LNCaP clone FGC (cell line): ENCODE data around the gene ADGRV1.
A peak's percentile ranks its signal among the peaks of the same experiment; 100 is the strongest.

Experiments used
- DNase-seq: peaks from one replicate; pipeline ENCODE4 v3.0.0-alpha.2; 2011; ENCODE audit warnings: low read depth
- H3K4me3 ChIP-seq: 2 replicates; pipeline ENCODE4 v1.5.1; 2011; ENCODE audit warnings: mild to moderate bottlenecking, low read depth, low read length, control low read depth
- CTCF ChIP-seq: IDR thresholded peaks from 2 replicates; pipeline ENCODE4 v1.5.1; 2012; ENCODE audit warnings: mild to moderate bottlenecking; ENCODE audit not compliant: control insufficient read depth, insufficient read depth; ENCODE audit errors: extremely low read depth

ADGRV1 gene

GRCh38 chr5:90560771-90561170, 2.2 kb downstream of the ADGRV1 start:
- no peak for DNase-seq
- no peak overlapping the region for H3K4me3 ChIP-seq
- no peak for TF ChIP-seq CTCF

- peak overlapping the region; percentile 29 for H3K4me3 ChIP-seq
- no peak for TF ChIP-seq CTCF
- DNase-seq: no peak
Measured at GRCh38 chr5:90561766-90562165, 3.2 kb downstream of the ADGRV1 start.

GRCh38 chr5:90562341-90562740, 3.7 kb downstream of the ADGRV1 start:
- no peak for TF ChIP-seq CTCF
- DNase-seq: no peak
- peak overlapping the region; percentile 29 for H3K4me3 ChIP-seq

- no peak for TF ChIP-seq CTCF
- H3K4me3 ChIP-seq: no peak overlapping the region
- no peak for DNase-seq
Measured at GRCh38 chr5:90563108-90563507, 4.5 kb downstream of the ADGRV1 start.

- no peak overlapping the region for H3K4me3 ChIP-seq
- DNase-seq: no peak
- no peak for TF ChIP-seq CTCF
Measured at GRCh38 chr5:90565491-90565890, 6.9 kb downstream of the ADGRV1 start.

GRCh38 chr5:90569084-90569483, 10.5 kb downstream of the ADGRV1 start:
- no peak for DNase-seq
- no peak for TF ChIP-seq CTCF
- no peak overlapping the region for H3K4me3 ChIP-seq

- DNase-seq: no peak
- H3K4me3 ChIP-seq: no peak overlapping the region
- no peak for TF ChIP-seq CTCF
Measured at GRCh38 chr5:90570034-90570433, 11.4 kb downstream of the ADGRV1 start.
